TTC549 (cell line): Measurements from ENCODE around the gene TMEM41B.
"Not testable (repeated sequence)": the region's sequence is repeated elsewhere in the genome, so short reads cannot be mapped to it uniquely, and the experiment has no call there.

Experiments used
- FAIRE-seq: peaks from 2 replicates; lab custom pipeline; 2012; peaks lifted over from hg19 to GRCh38; lab: Jason Lieb, UNC

TMEM41B gene

GRCh38 chr11:9304178-9304577, 10.2 kb downstream of the TMEM41B start:
- no peak for FAIRE-seq

DNA sequence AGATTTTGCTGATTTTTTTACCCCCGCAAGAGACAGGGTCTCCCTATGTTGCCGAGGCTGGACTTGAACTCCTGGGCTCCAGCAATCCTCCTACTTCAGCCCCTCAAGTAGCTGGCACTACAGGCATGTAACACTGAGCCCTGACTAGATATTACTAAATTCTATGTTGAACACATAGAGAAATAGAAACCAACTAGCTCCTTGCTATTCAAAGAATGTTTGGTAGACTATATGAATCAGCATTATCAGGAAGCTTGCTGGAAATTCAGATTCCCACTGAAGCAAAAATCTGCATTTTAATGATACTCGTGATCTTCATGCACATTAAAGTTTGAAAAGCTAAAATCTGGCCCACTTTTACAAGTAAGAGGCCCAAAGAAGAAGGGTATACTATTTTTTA, 11.9 kb downstream of the TMEM41B start:
- no peak for FAIRE-seq

GRCh38 chr11:9301720-9302119, 12.7 kb downstream of the TMEM41B start:
- FAIRE-seq = no peak

DNA sequence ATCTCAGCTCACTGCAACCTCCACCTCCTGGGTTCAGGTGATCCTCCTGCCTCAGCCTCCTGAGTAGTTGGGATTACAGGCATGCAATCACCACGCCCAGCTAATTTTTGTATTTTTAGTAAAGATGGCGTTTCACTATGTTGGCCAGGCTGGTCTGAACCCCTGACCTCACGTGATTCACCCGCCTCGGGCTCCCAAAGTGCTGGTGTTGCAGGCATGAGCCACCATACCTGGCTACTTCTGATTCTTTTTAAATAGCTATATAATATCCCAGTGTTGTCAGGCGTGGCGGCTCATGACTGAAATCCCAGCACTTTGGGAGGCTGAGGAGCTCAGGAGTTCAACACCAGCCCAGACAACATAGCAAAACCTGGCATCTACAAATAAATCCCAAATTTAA, 20.7 kb downstream of the TMEM41B start:
- FAIRE-seq = no peak

DNA sequence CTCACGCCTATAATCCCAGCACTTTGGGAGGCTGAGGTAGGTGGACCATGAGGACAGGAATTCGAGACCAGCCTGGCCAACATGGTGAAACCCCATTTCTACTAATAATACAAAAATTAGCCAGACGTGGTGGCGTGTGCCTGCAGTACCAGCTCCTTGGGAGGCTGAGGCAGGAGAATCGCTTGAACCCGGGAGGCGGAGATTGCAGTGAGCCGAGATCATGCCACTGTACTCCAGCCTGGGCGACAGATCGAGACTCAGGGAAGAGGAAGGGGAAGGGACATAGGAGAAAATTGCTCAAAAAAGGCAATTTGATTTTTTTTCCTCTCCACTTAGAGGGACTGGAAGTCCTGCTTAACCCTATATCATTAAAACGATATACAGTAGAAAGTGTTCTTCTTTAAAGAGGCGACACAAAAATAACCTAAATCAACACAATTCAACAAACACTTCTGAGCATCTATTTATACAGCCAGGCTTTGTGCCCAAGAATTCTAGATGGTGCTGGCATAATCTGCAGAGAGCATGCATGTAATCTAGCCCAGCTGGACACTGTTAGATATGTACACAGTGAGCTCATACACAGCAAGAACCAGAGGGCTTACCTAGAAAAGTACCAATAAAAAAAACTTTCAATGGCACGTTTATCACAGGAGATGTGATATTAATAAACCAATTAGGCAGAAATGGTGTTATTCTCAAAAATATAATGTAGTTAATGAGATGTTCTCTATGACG, 28.4 kb downstream of the TMEM41B start:
- no peak for FAIRE-seq

DNA sequence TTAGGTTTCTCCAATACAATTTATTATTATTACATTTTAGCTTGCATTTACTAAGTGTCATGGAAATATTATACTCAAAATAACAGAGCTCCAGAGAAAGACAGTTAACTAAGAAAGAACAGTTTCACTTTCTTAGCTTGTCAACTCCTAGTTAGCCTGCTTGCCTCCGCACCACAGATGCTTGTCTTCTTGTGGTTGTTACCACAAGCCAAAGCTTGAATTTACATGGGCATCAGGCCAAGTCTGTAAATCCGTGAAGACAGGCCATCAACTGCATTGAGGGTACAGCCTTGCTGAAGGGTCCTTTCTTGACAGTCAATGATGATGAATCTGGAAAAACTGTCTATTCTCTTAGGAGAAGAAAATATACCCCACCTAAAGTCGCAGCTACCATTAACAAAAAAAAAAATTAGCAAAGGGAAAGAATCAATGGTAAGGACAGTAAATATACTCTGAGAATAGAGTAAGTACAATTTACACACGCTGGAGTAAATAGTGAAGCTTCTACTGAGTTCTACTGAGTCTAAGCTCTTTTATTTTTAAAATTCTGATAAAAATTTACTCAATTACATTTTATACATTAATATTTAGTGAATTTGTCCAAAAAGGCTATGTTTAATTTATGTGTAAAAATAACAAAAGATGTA, 33.6 kb downstream of the TMEM41B start:
- FAIRE-seq = no peak

DNA sequence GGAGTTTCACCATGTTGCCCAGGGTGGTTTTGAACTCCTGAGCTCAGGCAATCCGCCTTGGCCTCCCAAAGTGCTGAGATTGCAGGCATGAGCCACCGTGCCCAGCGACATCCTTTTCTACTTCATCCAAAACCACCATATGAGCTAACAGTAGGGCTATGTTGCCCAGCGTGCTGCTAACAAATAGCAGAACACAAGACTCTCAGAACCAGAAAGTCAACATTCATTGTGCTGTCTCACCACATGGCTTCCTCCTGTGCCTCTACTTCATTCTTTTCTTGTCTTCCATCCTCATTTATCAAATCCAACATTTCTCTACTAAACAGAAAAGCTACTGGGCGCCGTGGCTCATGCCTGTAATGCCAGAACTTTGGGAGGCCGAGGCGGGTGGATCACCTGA, 37.2 kb downstream of the TMEM41B start:
- FAIRE-seq = no peak

DNA sequence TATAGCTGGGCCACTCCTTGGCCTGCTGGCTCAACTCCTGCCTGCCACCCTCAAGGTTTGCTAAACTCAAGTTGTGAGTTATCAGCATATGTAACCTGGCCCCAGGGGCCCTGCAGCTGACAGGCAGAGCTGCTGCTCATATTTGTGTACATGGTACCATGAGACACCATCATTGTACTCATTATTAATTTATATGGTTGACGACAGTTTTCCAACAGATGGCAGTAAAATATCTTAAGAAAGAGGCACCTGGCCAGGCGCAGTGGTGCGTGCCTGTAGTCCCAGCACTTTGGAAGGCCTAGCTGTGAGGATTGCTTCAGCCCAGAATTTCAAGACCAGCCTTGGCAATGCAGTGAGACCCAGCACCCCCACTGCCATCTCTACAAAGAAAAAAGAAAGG, 37.8 kb downstream of the TMEM41B start:
- FAIRE-seq = no peak

DNA sequence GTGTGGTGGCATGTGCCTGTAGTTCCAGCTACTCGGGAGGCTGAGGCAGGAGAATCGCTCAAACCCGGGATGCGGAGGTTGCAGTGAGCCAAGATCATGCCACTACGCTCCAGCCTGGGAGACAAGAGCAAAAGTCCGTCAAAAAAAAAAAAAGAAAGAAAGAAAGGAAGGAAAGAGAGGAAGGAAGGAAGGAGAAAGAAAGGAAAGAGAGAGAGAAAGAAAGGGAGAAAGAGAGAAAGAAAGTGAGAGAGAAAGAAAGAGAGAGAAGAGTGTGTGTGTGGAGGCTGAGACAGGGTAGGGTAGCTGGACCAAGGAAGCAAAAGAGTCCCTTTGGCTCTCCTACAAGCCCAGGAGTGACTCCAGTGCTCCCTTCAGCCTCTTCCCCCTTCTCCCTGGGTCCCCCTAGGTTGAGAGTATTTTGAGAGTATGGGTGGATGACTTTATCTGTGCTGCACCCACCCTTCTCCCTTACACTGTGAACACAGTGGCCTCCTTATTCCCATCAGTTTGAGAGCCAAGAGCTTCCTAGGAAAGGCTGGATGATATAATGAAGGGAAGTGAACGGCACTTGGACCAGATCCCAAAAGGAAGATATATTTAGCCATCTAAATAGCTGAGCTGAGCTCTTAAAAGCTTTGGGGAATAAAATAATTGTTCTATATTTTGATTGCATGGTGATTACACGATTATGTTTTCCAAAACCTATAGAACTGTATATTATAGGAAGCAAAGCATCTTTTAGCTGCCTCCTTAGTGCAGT, 39.7 kb downstream of the TMEM41B start:
- no peak for FAIRE-seq

DNA sequence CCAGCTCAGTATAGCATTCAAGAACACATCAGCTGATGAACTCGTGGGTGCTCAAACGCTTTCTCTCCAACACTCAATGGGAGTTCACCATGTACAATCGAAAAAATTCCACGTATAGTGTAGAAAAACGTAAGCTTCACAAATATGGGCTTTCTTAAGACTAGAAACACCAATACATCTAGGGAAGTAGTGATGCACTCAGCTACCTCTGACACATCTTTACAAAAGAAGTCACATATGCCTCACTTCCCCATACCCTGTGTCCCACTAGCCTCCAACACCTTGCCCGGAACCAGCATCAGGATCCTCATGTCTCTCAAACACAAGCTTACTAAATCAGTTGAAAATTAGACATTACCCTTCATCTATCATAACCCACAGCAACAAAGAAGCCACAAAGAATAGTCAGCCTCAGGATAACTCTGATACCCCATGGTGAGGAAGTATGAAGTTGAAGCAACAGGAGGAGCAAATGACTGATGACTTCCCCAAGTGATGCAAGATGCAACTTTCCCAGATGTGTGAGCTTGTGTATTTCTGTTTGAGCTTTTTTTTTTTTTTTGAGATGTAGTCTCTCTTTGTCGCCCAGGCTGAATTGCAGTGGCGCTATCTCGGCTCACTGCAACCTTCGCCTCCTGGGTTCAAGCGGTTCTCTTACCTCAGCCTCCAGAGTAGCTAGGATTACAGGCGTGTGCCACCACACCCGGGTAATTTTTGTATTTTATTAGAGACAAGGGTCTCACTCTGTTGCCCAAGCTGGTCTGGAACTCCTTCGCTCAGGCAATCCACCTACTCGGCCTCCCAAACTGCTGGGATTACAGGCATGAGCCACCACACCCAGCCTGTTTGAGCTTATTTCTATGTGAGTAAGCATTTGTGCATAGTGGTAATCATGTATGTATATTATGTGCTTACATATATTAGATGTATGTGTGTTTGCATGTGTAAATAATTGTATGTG, 40.7 kb downstream of the TMEM41B start:
- FAIRE-seq = no peak

GRCh38 chr11:9269492-9270013, 44.8 kb downstream of the TMEM41B start:
- FAIRE-seq = no peak

- no peak for FAIRE-seq
Observed at GRCh38 chr11:9267680-9268079, 46.7 kb downstream of the TMEM41B start.

- FAIRE-seq = no peak
Observed at GRCh38 chr11:9266926-9267325, 47.5 kb downstream of the TMEM41B start.

DNA sequence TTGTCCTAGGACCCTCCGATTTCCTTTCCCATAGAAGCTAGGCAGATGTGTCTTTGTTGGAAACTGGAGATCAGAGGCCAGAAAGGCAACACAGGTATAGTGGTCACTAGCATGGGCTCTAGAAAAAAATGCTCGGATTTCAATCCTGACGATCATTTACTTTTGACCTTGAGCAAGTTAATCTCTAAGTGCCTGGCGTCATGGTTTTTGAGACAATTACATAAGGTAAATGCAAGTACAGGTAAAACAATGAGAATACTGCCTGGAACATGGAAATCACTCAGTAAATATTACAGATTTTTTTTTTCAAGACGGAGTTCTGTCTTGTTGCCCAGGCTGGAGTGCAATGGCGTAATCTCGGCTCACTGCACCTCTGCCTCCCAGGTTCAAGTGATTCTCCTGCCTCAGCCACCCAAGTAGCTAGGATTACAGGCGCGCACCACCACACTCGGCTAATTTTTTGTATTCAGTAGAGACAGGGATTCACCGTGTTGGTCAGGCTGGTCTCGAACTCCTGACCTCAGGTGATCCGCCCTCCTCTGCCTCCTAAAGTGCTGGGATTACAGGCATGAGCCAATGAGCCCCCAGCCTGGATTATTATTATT, 48.2 kb downstream of the TMEM41B start:
- no peak for FAIRE-seq

GRCh38 chr11:9265211-9266131, 48.9 kb downstream of the TMEM41B start, which contains the start of gene DENND5A:
Gene DENND5A, minus strand, starts transcription at chr11:9265350. Its CDS starts 281 bp downstream, at chr11:9265069.
- FAIRE-seq = no peak

DNA sequence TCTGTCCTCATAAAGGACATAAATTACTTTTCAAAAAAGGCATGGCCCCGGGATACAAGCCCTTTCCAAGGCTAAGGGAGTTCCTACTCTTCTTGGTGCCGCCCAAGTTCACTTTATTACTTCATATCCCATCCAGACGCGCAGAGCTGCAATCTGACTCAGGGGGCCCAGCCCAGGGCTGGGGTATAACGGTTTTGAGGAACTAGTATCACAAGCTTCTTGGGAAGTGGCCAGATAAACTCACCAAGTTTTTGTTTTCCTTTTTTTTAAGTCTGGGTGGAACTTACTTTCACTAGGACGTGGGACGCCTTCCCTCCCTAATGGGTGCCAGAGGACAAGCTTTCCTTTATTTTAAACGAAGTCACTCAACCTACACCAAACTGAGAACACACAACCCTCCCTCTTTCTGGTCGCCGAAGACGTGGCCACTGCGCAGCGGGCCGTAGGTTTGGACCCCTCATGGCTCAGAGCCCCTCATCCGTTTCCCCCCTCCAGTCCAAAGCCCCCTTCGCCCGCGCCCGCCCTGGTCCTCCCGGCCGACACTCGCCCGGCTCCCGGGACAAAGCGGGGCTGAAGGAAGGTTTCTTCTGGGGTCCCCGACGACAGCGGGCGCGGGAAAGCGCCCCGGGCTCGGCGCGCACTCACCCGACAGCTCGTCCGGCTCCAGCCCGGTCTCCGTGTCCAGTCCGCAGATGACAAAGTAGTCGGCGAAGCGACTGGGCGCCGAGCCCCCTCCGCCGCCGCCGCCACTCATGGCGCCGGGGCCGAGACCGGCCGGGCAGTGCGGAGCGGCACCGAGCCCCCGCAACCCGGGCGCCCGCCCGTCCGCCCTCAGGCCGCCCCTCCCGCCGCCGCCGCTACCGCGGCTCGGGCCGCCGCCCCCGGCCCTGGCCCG, 49.8 kb downstream of the TMEM41B start:
- no peak for FAIRE-seq

DNA sequence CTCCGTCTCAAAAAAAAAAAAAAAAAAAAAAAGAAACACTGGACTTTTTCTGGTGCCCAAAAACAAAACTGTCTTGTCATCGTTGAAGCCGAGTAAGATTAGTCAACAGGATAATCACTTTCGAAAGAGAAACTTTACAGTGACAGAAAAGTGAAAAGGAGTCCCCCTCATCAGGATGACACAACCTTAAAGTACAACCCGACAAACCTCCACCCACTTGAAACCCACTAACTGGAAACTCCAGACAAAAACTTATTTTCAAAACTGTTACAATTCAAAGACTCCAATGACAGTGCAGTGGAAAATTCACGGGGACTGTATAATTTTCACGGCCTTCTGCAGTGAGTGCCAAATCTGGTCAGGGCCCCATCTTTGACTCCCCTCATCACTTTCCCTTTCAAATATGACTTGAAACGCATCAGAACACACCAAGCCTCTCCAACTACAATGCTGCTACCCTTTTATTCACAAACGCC, 50.5 kb downstream of the TMEM41B start:
- FAIRE-seq = no peak

DNA sequence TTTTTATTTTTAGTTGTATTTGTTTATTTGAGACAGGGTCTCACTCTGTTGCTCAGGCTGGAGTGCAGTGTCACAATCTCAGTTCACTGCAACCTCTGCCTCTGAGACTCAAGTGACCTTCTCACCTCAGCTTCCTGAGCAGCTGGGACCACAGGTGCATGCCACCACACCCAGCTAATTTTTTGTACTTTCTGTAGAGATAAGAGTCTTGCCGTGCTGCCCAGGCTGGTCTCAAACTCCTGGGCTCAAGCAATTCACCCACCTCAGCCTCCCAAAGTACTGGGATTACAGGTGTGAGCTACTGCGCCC, 53.6 kb downstream of the TMEM41B start:
- not testable (repeated sequence) for FAIRE-seq
